CD4-positive, alpha-beta T cell treated with Interleukin-17A for 4 hours (primary cell): ENCODE data around the gene C12orf76.
A peak's percentile ranks its signal among the peaks of the same experiment; 100 is the strongest.
"Not testable (repeated sequence)": the region's sequence is repeated elsewhere in the genome, so short reads cannot be mapped to it uniquely, and the experiment has no call there.

ENCODE experiments used
- DNase-seq: peaks from one replicate; pipeline ENCODE4 v3.0.0-alpha.2; 2020; ENCODE audit warnings: mixed read lengths

C12orf76 gene

GRCh38 chr12:110015132-110015531, 33.2 kb downstream of the C12orf76 start:
- DNase-seq: peak; percentile 10

DNA sequence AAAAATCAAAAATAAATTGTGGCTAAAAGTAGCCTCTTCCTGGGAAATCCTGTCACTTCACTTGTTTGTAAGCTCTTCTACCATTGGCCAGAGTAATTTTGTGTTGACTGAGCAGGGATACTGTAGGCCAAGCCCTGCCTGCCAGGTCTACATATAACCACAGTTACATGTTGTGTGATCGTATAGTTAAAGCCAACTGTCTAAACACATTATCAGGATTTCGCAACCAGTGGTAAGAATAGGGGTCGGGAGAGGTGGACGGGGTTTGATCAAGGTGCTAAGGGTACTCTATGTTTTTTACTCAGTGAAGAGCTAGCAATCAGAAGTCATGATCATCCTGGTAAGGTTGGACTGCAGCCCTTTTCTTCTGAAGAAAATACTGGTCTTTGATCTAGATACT, 35.7 kb downstream of the C12orf76 start:
- DNase-seq: no peak

- DNase-seq: peak; percentile 24
Measured at GRCh38 chr12:110012137-110012536, 36.2 kb downstream of the C12orf76 start.

GRCh38 chr12:110010853-110011723, 37.2 kb downstream of the C12orf76 start:
- DNase-seq: no peak

DNA sequence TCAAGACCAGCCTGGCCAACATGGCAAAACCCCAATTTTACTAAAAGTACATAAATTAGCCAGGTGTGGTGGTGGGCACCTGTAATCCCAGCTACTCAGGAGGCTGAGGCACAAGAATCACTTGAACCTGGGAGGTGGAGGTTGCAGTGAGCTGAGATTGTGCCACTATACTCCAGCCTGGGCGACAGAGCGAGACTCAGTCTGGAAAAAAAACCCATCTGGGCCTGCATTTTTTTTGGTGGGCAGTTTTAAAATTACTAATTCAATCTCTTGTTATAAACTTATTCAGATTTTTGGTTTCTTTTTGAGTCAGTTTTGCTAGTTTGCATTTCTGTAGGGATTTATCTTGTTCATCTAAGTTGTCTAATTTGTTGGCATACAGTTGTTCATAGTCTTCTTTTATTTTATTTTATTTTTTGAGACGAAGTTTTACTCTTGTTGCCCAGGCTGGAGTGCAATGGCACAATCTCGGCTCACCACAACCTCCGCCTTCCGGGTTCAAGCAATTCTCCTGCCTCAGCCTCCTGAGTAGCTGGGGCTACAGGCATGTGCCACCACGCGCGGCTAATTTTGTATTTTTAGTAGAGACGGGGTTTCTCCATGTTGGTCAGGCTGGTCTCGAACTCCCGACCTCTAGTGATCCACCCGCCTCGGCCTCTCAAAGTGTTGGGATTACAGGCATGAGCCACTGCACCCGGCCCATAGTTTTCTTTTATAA, 39.5 kb downstream of the C12orf76 start:
- DNase-seq: not testable (repeated sequence)

DNA sequence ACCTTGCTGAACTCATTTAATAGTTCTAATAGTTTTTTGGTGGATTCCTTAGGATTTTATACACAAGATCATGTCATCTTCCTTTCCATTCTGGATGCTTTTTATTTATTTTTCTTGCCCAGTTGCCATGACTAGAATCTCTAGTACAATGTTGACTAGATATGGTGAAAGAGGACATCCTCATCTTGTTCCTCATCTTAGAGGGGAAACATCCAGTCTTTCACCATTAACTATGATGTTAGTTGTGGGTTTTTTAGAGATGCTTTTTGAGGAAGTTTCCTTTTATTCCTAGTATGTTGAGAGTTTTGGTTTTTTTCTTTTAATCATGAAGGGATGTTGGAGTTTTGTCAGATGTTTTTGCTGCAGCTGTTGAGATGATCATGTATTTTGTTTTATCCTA, 40.4 kb downstream of the C12orf76 start:
- no peak for DNase-seq

GRCh38 chr12:110006115-110006514, 42.2 kb downstream of the C12orf76 start:
- no peak for DNase-seq

GRCh38 chr12:110005319-110005973, 42.9 kb downstream of the C12orf76 start:
- DNase-seq: peak; percentile 34

- DNase-seq: no peak
Measured at GRCh38 chr12:110004598-110004997, 43.7 kb downstream of the C12orf76 start.

DNA sequence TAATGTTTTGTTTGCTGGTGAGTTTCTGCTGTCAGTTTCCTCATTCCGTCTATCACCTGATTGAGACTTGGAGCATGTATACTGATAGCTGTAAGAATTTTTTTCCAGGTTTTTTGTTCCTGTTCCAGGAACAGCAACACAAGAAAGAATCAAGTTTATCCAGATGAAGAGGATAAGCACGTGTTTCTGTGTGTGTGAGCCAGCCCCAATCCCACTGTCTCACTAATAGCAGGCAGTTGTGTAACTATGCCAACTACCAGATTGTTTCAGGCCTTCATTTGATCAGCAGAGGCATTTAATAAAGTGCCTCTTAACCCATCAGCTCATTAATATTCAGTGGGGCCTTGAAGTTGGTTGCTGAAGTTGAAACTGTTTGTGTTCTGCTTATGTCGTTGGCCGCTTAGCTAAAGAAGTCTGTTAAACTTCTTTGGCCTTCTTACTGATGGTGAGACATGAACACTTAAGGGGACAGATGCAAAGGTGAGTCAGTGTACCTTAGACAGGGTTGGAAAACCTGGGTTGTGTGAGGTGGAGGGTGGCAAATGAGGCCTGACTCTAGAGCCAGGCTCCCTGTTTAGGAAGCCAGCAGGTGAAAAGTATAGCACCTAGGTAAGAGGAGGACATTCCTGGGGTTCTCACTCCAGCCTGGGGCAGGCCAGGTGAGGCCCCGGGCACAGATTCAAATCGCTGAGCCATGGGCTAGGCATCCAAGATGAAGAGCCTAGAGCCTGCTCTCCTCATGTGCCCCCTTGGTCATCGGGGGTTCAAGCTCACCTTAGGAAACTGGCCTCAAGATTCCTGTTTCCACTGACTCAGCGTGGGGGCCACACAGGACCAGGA, 45.4 kb downstream of the C12orf76 start:
- no peak for DNase-seq

GRCh38 chr12:110001596-110001995, 46.7 kb downstream of the C12orf76 start:
- DNase-seq: no peak

DNA sequence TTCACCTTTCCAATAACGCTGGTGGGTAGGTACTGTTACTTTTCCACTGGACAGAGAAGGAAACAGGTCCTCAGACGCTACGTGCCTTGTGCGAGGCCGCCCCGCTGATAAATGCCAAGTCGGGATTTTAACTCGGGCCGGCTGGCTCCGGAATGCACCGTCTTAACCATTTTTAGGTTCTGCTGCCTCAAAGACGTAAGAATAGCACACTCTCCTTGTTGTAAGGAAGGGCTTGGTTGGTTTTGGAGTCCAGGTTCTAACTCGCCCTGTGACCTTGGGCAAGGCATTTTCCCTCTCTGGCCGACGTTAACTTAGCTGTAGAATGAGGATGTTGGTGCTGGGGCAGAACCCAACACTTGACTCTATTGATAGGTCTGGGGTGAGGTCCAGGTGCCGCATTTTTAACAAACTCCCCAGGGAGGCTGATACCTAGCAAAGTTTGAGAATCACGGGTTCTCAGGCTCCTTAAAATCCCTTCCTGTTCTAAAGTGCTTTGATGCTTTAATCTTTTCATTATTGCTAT, 48.3 kb downstream of the C12orf76 start:
- DNase-seq: peak; percentile 36

DNA sequence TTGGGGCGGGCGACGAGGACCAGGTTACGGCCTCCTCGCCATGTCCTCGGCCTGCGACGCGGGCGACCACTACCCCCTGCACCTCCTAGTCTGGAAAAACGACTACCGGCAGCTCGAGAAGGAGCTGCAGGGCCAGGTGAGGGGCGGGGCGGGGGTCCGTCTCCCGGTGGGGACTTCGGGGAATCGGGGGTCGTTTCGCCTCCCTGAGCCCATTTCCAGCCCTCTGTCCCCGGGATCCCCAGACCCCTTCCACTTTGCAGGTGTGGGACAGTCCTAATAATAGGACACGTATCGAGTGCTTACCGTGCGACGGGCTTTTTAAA, 48.7 kb downstream of the C12orf76 start:
- DNase-seq: no peak

DNA sequence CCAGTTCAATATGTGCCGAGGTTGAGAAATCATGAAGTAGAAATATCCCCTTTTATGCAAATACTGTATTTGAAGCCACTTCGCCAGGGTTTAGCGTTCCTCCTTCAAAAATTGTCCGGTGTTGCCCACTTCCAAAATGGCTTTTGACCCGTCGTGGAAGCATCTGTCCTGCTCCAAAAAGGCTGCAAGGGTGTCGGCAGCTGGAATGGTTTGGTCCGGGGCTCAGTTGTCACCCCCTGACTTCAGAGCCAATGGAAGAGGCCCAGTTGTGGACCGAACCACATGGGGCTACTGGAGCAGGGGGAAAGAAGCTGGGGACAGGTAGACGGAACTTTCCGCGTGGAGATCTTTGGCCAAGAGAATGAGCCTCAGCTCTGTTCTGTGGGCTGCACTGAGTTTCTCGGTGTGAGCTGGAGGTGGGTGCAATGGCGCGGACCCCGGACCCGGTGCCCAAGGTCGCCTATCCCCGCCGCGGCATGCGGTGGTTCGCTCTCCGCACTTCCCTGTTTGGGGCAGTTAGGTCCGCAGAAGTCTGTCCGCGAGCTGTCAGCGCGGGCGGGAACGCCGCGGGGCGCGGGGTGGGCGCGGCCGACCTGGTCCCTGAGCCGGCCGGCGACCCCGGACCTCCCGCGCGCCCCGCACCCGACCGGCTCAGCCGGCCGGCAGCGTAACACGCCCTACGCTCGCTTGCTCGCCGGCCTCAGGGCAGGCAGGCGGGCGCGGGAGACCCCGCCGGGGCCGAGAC, 49.2 kb downstream of the C12orf76 start, which contains the start of gene ANKRD13A:
TSS of gene ANKRD13A (plus strand) at position 527 of the 745 bp plus-strand sequence. CDS start 259 bp downstream, outside the sequence.
- DNase-seq: peak; percentile 90

DNA sequence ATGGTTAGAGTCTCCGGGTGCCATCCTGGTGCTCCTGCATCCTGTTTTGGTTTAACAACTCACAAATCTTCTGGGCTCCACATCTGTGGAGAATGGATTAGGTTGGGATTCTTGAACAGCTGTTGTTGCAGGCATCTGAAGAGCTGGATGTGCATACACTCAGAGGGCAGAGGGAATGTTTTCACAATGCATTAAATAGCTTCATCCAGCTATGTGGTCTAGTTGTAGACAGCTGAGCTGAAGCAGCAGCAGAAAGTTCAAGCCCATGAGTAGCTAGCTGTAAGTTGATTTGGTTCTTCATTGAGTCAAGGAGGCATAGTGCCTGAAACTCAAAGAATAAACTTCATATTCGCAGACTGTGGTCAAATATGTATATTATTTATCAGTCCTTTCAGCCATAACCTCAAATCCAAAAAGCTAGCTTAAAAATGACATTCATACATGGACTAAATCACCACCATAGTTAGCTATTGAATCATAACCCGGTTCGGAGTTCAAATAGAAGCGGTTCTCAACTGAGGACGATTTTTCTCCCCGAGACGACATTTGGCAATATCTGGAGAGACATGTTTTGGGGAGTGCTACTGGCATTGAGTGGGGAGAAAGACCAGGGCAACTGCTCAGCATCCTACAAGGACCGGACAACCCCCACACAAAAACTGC, 50.0 kb downstream of the C12orf76 start:
- no peak for DNase-seq

- DNase-seq: no peak
Measured at GRCh38 chr12:109997393-109997792, 50.9 kb downstream of the C12orf76 start.

DNA sequence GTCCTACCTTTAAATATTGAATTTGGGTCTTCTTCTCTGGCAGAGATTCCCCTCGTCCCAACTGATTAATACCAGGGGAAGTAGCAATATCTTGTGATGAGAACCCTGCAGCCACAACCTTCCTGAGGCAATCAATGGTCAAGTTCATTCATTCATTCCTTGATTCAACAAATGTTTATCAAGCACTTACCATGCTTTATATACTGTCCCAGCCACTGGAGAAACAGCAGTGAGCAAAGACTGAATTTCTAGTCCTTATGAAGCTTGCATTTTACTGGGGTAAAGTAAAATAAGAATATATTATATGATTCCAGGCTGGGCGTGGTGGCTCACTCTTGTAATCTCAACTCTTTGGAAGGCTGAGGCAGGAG, 51.9 kb downstream of the C12orf76 start:
- no peak for DNase-seq

- peak; percentile 96 for DNase-seq
Measured at GRCh38 chr12:109995686-109996482, 52.4 kb downstream of the C12orf76 start, which contains the start of gene GIT2. TSS of gene GIT2 (minus strand) at chr12:109996368. CDS start at chr12:109996224, 144 bp downstream.

DNA sequence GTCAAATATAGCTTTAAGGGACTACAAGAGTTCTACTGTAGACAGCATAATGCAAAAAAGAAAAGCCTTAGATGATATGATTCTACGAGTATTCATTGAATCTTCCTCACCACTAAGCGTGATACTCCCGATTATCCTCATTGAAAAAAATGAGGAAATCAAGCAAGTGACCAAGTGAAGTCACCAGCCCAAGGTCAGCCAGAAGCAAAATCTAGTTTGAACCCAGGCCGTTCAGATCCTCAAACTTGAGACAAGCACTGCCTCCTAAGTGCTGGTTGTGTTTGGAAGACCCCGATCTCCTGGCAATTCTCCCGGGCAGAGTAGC, 53.0 kb downstream of the C12orf76 start:
- DNase-seq: no peak
